Inferior parietal cortex (tissue), 1 donor: ENCODE results near the gene DLG1.

Source experiments
- DNase-seq: peaks from one replicate; pipeline ENCODE4 v3.0.0-alpha.2; 2016; ENCODE audit errors: extremely low spot score

DLG1 gene

DNA sequence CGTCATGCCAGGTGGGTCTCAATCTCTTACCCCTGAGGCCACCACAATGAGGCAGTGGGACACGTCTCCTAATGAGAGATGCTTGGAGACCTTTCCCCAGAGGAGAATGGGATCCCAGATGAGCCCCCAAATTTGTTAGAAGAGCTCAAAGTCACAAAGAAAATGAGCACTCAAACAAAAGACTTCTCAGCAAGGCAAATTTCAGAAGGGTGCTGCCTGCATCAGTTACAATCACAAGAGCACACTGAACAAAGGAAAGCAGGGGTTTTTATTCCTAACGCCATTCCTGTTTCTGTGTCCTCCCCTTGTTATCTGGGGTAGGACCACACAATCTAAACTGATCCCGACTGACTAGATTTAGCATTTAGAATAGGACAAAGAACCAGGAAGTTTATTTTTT lies 50.1 kb downstream of the DLG1 start:
- DNase-seq: no peak

DNA sequence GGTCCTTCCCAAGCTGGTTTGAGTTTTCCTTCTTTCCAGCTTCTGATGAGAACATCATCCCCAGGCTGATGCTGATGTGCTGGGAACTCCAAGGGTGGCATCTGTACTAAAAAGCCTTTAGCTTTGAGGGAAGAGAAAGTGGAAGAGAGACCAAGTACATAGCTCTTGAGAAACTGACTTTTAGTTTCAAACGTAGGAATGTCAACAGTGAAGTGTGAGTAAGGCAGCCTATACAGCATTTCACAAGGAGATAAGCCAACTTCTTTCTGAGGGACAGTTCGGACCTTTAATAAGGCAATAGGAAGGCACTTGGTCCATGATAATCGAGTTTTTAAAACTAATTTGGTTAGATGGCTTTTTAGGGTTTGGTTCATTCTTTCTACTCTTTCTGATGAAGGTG lies 53.7 kb downstream of the DLG1 start:
- no peak for DNase-seq

DNA sequence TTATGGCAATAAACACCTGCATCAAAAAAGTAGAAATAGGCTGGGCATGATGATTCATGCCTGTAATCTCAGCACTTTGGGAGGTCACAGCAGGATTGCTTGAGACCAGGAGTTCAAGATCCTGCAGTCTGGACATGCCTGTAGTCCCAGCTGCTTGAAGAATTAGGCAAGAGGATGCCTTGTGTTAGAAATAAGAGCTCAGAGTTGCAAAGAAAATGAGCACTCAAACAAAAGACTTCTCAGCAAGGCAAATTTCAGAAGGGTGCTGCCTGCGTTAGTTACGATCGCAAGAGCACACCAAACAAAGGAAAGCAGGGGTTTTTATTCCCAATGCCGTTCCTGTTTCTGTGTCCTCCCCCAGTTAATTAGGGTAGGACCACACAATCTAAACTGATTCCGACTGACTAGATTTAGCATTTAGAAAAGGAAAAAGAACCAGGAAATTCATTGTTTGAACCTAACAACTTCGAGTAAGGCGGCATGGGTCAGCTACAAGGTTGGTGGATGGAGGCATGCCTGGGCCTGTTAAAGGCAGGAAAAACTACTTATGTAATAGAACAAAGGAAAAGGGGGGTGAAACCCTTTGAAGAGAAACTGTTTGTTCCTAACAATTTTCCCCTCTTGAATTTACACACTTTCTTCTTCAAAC lies 55.5 kb downstream of the DLG1 start:
- DNase-seq: no peak

DNA sequence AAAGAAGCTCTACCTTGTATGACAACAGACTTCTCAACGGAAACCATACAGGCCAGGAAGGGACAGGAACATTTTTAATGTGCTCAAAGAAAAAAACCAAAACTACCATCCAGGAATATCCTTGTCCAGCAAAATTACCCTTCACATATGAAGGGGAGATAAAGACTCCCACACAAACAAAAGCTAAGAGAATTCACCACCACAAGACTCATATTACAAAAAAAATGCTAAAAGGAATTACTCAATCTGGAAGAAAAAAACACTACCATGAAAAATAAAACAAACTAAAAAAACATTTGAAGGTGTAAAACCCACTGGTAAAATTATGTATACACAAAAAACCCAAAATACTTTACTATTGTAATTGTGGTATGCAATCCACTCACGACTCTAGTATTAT lies 57.2 kb downstream of the DLG1 start:
- no peak for DNase-seq

DNA sequence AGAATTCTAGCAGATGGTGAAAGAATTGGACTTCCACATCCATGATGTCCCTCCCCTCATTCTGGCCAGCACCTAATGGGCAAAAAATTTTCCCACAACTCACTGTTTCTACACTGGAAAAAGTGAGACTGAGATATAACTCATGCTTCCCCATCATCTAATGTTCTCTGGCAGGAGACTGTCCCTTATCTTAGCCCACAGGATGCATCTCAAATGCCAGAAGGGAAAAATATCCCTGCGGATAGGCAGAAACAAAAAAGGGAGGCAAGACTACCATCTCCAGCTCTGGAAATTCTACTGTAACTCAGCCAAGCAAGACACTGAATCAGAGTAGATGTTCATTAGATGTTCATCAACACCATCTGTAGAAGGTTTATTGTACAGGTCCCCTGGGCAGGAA lies 58.6 kb downstream of the DLG1 start:
- no peak for DNase-seq

DNA sequence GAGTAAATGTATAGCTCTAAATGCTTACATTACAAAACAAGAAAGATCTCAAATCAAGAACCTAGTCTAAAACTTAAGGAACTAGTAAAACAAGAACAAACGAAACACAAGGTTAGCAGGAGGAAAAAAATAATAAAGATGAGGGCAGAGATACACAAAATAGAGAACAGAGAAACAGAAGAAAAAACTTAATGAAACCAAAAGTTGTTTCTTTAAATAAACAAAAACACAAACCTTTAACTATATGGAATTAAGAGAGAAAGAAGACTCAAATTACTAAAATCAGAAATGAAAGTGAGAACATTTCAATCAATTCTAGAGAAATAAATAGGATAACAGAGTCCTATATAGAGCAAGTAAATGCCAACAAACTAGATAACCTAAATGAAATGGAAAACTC lies 59.6 kb downstream of the DLG1 start:
- DNase-seq: no peak

DNA sequence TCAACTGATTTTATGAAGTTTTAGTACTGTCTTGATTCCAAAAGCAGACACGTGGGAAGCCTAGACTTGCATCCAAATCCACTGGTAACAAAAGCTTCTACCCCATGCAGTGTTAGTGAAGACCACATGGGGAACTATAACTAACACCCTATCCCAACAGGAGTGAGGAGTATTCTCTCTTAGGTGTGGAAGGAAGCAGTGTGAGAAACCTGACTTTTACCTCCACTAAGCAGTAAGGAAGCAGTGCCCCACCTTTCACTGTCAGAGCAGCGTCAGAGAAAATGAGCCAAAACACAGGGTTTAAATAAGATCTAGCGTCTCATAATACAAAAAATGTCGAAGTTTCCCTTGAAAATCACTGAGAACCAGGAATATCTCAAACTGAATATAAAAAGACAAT lies 60.5 kb downstream of the DLG1 start:
- DNase-seq: no peak

DNA sequence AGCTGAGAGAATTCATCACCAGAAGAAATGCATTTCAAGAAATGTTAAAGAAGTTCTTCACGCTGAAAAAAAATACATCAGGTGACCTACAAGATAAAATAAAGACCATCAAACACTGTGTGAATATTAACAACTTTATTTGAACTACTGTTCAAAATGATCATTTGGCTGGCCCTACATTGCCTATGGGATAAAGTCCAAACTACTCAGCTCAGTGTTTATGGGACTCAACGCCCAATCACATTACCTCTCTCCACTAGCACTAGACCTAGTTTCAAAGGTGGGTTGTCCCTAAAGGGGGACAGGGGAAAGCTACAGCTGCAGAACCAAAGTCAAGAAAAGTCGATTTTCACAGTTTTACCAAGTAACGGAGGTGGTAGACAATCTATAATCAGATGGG lies 62.0 kb downstream of the DLG1 start:
- no peak for DNase-seq

DNA sequence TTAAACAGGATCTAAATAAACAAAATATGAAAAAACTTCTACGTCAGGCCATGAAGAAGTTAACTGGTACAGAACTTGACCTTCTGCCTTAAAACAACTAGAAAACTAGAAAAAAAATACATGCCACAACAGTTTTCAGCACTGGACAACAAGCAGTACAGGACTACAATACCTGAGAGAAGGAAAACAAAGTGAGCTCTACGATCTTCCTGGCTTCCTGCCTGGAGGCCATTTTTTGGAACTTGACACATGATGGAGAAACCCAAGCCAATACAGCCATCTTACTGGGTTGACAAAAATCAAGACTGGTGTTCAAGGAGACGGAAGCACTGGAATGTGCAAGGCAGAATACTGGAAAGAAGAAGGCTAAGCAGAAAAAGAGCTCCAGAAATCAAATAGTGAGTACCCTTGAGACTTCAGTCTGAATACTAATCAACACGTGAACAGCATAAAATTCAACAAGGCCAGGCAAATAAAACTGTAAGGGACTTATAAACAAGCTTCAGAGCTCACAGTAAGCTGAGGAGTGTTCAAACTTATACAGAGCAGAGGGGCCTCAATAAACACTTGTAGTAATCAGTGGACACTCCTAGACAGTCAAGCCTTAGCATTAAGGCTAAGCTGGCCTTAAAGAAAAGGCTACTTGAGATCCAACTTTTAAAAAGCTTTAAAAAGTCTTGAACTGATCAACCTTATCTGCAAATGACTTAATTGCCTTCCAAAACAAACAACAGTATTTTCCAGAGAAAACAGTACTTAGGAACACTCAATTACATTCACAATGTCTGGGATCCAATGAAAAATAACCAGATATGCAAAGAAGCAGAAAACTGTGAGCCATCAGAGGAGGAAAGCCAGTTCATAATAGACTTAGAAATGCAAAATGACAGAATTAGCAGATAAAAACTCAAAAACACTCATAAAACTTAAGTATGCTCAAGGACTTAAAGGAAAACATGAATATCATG lies 63.2 kb downstream of the DLG1 start:
- DNase-seq: no peak

DNA sequence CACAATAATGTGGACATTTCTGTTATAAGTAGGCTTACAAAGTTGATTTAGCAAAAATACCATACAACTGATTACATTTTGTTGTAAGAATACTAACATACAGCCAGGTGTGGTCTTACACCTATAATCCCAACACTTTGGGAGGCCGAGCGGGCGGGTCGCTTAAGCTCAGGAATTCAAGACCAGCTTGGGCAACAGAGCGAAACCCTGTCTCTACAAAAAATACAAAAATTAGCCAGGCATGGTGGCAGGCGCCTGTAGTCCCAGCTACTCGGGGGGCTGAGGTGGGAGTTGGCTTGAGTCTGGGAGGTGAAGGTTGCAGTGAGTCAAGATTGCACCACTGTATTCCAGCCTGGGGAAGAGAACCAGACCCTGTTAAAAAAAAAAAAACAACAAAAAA lies 67.1 kb downstream of the DLG1 start:
- no peak for DNase-seq

DNA sequence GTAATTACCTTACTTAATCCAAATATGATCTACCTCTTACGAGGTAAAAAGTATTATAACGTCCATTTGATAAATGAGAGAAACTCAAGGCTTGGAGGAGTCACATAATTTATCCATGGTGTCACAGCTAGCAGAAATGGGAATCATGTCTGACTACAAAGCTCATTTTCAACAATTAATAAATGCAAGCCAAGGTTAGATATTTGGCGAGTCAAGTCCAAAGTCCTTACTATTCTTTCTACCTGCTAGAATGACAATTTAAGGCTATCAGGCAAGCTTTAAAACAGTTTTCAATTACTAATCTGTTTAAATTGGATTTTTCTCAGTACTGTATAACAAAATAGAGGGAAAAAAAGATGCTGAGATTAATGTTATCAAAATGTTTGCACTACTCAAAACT lies 68.6 kb downstream of the DLG1 start:
- no peak for DNase-seq

DNA sequence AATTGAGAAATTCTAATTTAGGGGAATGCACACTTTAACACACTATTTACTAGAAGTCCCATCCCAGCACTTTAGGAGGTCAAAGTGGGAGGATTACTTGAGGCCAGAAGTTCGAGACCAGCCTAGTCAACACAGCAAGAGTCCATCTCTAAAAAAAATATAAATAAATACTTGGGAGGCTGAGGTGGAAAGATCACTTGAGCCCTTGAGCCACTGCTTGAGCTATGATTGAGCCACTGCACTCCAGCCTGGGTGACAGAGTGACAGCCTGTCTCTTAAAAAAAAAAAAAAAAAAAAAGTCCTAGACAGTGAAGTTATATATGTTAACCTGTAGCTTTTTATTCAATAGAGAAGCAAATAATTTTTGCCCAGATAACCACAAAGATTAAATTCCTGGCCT lies 69.2 kb downstream of the DLG1 start:
- DNase-seq: no peak

DNA sequence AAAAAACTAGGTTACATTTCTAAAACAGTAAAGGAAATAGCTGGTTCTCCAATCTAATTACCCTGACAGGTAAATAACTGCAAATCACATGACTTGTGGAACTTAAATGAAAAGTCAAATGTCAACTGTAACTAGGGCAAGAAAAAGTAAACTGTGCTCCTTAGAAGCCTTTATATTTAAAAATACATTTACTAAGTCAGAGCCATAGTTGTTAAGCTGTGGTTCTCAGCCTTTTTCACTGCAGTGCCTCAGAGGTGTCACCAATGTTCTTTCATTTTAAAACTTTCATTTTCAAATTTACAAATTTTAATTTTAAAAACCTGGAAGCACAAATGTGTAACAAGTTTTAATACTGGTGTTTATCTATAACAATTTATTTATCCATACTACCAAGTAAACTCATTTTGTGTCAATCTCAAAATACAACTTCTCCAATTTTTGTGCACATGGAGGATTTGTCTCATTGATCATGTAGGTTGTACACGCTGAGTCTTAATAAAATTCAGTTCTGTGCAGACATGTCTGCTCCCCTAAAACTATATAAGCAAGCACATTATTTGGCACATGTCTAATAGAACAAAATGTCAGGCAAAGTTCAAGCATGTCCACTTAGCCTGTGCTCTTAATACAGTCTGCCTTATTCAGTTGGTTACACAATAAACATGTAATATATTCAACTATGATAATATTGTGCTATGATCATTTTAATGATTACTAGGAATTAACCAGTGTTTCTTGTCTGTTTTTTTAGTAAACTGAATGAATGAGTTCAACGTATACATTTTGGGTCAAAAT lies 70.4 kb downstream of the DLG1 start:
- no peak for DNase-seq

DNA sequence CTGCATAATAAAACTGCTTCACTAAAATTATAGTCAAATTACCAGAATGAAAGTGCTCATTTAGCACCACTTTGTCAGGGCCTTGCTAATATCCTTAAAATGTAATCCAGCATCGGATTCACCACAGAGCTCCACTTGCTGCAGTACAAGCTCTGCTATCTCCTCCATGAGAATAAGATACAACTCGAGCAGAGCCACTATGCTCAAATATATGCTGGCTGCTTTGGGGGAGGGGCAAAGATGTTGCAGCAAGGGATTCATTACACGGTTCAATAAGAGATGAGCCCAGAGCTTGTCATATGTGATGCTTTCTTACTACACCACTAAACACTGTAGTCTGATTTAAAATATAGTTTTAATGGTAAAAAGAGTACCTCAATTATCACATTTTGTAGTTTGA lies 72.2 kb downstream of the DLG1 start:
- no peak for DNase-seq

DNA sequence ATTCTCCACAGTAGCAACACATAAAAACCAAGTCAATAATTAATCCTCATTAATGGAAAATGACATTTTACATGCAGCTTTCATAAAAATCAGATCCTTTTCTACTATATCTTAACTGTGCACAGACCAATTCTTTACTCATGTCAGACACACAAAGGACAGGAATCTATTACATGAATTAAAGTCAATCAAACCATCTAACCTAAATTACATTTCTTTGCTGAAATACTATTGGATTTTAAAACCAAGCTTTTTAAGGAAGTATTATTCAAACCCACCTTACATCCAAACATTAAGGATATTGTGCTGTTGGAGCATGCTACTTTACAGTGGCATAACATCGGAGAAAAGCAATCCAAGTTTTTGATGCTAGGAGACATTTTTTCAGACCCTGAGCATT lies 72.8 kb downstream of the DLG1 start:
- no peak for DNase-seq

DNA sequence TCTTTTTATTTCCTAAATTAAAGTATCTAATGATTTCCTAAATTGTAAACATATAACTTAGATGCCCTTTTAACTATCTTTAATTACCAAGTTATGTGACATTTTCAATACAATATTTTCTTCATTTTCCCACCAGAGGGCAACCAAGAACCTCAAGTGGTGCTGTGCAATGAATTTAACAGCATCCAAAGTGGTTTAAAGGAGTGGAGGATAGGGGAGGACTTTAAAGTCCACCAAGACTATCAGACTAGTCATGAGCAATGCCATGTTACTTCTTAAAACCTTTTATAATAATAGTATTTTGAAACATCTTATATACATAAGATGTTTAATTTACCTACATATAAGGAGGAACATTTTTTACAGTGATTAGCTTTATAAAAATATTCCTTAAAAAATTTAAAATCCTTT lies 74.4 kb downstream of the DLG1 start:
- DNase-seq: peak; percentile 80

DNA sequence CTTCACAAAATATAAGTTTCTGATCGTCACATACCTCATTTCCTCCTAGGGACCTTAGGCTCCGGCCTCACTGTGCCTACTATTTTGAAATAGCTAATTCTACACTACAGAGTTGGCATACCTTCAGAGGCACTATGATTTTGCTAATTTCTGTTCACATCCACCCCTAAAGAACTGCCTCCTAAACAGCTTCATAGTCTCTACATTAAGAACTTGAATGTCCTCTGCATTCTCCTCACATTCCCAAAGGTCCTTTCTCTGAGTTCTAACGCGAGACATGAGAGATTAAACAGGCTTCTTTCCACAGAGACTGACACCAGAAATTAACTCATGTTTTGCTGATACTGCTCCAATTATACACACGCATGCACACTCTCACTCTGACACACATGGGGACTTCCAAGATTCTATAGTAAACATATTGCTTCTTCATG lies 75.5 kb downstream of the DLG1 start:
- DNase-seq: no peak

DNA sequence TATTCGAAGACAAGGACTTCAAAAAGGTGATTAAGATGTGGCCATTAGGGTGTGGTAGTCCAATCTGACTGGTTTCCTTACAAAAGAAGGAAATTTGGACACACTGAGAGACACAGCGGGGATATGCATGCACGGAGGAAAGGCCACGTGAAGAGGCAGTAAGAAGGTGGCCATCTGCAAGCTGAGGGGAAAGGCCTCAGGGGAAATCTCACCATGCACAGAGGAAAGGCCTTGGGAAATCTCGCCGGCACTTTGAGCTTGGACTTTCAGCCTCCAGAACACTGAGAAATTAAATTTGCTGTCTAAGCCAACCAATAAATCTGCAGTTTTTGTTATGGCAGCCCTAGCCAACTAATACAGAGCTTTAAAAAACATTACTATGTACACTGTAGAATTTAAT lies 78.8 kb downstream of the DLG1 start:
- DNase-seq: no peak

DNA sequence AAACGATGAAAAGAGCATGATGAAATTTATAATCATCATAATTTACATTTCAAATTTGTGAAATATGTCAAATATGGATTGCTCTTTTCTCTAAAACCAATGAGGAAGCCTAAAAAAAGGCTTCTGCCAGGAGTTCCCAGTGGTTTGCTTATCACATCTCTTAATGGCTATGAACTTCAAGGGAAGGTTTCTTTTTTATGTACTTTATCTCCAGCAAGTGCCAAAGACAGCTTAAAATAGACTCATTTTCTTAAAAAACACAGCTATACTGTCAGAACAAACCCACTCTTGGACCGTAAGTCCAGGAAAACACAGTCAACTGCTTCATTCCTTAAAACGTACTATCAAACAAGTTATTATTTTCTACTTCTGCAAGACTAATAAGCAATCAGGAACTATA lies 80.2 kb downstream of the DLG1 start:
- DNase-seq: no peak

DNA sequence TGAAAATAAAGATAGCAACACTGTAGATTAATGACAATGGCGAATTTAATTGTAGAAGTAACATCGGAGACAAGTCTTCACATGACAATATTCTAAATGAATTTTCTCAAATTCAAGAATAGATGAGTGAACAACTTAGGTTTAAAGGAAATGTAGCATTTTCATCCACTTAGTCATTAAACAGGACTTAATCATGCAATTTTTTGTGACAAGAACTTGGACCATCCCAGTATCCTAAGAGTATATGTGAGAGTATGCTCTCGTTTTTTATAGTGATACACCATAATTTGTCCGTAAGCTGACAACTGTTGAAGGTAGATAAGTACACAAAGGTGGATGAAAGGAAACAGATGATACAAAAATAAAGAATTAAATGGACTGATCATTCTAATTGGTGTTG lies 81.5 kb downstream of the DLG1 start:
- DNase-seq: no peak

DNA sequence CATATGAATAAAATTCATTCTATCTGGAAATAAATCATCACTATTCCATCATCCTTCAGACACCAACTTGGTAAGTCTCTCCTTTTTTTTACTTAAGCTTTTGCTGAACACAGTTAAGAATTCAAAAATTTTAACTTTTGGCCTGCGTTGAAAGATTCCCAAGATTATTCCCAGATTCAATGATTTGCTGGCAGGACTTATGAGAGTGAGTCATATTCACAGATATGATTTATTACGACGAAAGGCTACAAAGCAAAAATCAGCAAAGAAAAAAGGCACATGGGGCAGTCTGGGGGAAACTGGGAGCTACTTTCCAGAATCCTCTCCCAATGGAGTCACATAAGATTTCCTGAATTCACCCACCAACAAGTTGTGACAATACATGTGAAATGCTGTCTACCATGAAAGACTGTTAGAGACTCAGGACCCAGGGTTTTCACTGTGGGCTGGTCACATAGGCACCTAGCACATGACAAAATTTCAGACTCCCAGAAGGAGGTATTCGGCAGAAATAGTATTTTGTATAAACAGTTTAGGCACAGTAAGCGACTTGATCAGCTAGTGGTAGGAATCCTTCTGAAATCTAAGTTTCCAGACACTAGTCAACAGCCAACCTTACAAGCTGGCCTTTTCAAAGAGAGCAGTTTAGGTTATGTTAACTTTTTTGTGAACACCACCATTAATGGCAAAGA lies 82.1 kb downstream of the DLG1 start:
- DNase-seq: no peak

DNA sequence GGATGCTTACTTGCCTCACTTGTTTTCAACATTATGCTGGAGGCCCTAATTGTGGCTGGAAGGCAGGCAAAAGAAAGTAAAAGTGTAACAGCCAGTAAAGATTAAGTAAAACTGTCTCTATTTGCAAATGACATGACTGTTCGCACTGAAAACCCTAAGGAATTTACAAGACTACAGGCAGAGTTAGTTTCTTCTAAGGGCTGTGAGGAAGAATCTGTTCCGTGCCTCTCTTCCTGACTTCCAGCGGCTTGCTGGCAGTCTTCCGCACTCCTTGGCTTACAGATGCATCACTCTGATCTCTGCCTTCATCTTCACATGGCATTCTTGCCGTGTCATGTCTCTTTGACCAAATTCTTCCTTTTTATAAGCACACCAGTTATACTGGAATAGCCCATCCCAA lies 86.1 kb downstream of the DLG1 start:
- DNase-seq: no peak
